Calu3 (cell line): ENCODE measurements around the gene MRPL34. TPM values are rescaled to one million over a fixed set of nuclear protein-coding genes. Genes with fewer than 3 reads are reported as not detected.

ENCODE experiments used
- Bru-seq: library from RNA; stranded (reverse); fragments of 400-500 nt; gene quantifications from one replicate; lab custom pipeline; 2021; lab: Mats Ljungman, UMichigan
- BruChase-seq, 2 experiments: library from RNA; stranded (reverse); fragments of 400-500 nt; gene quantifications; one replicate each; lab custom pipeline; 2021; lab: Mats Ljungman, UMichigan
- BruUV-seq: library from RNA; stranded (reverse); fragments of 400-500 nt; replicated peaks from 2 replicates; lab custom pipeline; 2021; lab: Mats Ljungman, UMichigan
- CTCF ChIA-PET: fragments of 300-600 bp; sonication (Branson Sonifier 250); formaldehyde crosslinking; loops from one replicate; lab custom pipeline; 2022; ENCODE audit warnings: antibody characterized with exemption; lab: Charles Lee
- DNase-seq: peaks from one replicate; pipeline ENCODE4 v3.0.0; 2022
- H3K27ac Mint-ChIP-seq: one replicate; pipeline ENCODE4 v1.8.0; 2022; ENCODE audit warnings: mixed read lengths; ENCODE audit not compliant: unreplicated experiment
- H3K27me3 Mint-ChIP-seq: one replicate; pipeline ENCODE4 v1.8.0; 2022; ENCODE audit warnings: mixed read lengths; ENCODE audit not compliant: unreplicated experiment
- H3K36me3 Mint-ChIP-seq: one replicate; pipeline ENCODE4 v1.8.0; 2022; ENCODE audit warnings: mild to moderate bottlenecking, moderate library complexity, mixed read lengths; ENCODE audit not compliant: insufficient read depth, unreplicated experiment
- H3K4me1 Mint-ChIP-seq: one replicate; pipeline ENCODE4 v1.8.0; 2022; ENCODE audit warnings: mild to moderate bottlenecking, low read depth, mixed read lengths; ENCODE audit not compliant: unreplicated experiment
- H3K4me3 Mint-ChIP-seq: one replicate; pipeline ENCODE4 v1.8.0; 2022; ENCODE audit warnings: mild to moderate bottlenecking, low read depth, moderate library complexity, mixed read lengths; ENCODE audit not compliant: unreplicated experiment
- H3K9me3 Mint-ChIP-seq: one replicate; pipeline ENCODE4 v1.8.0; 2022; ENCODE audit warnings: low read depth, mixed read lengths; ENCODE audit not compliant: unreplicated experiment
- CTCF ChIP-seq: fragments of 200-600 bp; IDR thresholded peaks from one replicate; pipeline ENCODE4 v1.8.0; 2022; ENCODE audit warnings: antibody characterized with exemption; ENCODE audit not compliant: unreplicated experiment
- intact Hi-C: fragments of 100-400 bp; cut with micrococcal nuclease; formaldehyde crosslinking; loops from one replicate; pipeline ENCODE4 v1.10.0; 2022; ENCODE audit not compliant: unreplicated experiment
- long read RNA-seq: library from polyadenylated mRNA; stranded (forward); transcript quantifications from one replicate; pipeline ENCODE4 v2.0.0, GENCODE V29; 2022
- total RNA-seq: library from RNA; stranded (reverse); gene quantifications from 2 replicates; pipeline ENCODE4 v1.2.3, GENCODE V29; 2022

MRPL34 gene
- total RNA-seq (37.9 and 38.4 TPM in 2 replicates), Bru-seq, nascent RNA (percentile 46 among the genes with signal in this experiment), BruChase-seq, experiment 1, labeled RNA remaining after a 6-hour chase (percentile 77 among the genes with signal in this experiment), BruChase-seq, experiment 2, labeled RNA remaining after a 2-hour chase (percentile 68 among the genes with signal in this experiment)
- long read RNA-seq, transcript MRPL34-201 (2 exons, 968 nt): major isoform, 47 of 61 reads
- long read RNA-seq, partial matches to known transcripts: 0 of 61 reads
- long read RNA-seq, other reads (novel, unspliced or antisense): 13 of 61 reads

- H3K27me3 Mint-ChIP-seq: no peaks in the 10 kb centered on the region
- H3K36me3 Mint-ChIP-seq: peaks cover 45% of the 10 kb centered on the region
- DNase-seq: peak; percentile 94
- intact Hi-C loops: no loop called here
- CTCF ChIA-PET: interaction anchor here (0.5 to 1.1 kb wide), 8 partner anchors 12 to 610 kb away, joined by 3 to 18 read pairs (median 5); partner anchors contain the start of gene ANO8
- H3K4me1 Mint-ChIP-seq: peaks cover 17% of the 10 kb centered on the region
- H3K4me3 Mint-ChIP-seq: peak within 1 kb of the TSS; percentile 72
- peak; percentile 62 for TF ChIP-seq CTCF
- H3K27ac Mint-ChIP-seq: no peak within 1 kb of the TSS
- H3K9me3 Mint-ChIP-seq: no peaks in the 10 kb centered on the region
- BruUV-seq: no TSS peak
Observed at GRCh38 chr19:17305517-17306284, at the start of gene MRPL34. MRPL34 (plus strand) TSS chr19:17305872; CDS start chr19:17305893, 21 bp downstream.

GRCh38 chr19:17256130-17256529 lies 49.5 kb upstream of the MRPL34 start:
- DNase-seq: no peak
- intact Hi-C loops: no loop called here
- no TSS peak for BruUV-seq
- no peaks in the 10 kb centered on the region for H3K36me3 Mint-ChIP-seq
- H3K4me1 Mint-ChIP-seq: peaks cover 16% of the 10 kb centered on the region
- no peak overlapping the region for H3K27ac Mint-ChIP-seq
- no peak overlapping the region for H3K4me3 Mint-ChIP-seq
- no peaks in the 10 kb centered on the region for H3K9me3 Mint-ChIP-seq
- H3K27me3 Mint-ChIP-seq: no peaks in the 10 kb centered on the region
- no peak for TF ChIP-seq CTCF
- CTCF ChIA-PET: interaction anchor here (0.6 kb wide), 1 partner anchor 52 kb away, joined by 4 read pairs; no protein-coding TSS in a partner anchor

- CTCF ChIA-PET: no interaction called here
- no peak overlapping the region for H3K4me3 Mint-ChIP-seq
Observed at GRCh38 chr19:17259118-17259780, 46.4 kb upstream of the MRPL34 start.

More at GRCh38 chr19:17259118-17259780, 46.4 kb upstream of the MRPL34 start:
- no TSS peak for BruUV-seq
- Mint-ChIP-seq H3K27ac (no peak overlapping the region), H3K4me1 (peaks cover 17% of the 10 kb centered on the region), H3K36me3 (no peaks in the 10 kb centered on the region), H3K9me3 (no peaks in the 10 kb centered on the region), H3K27me3 (no peaks in the 10 kb centered on the region)
- no peak for TF ChIP-seq CTCF
- intact Hi-C loops: no loop called here
- no peak for DNase-seq
